GM18505 (cell line): Measurements from ENCODE around the gene PHOSPHO1.

Source experiments
- ATAC-seq: cut with Tn5 transposase; IDR thresholded peaks from one replicate; pipeline ENCODE4 v1.9.1; 2021; ENCODE audit not compliant: unreplicated experiment
- POLR2A ChIP-seq: IDR thresholded peaks from 4 replicates; pipeline ENCODE4 v1.6.1; 2011; ENCODE audit warnings: borderline replicate concordance; ENCODE audit not compliant: insufficient read depth, insufficient read length; ENCODE audit errors: extremely low read depth

Gene PHOSPHO1

DNA sequence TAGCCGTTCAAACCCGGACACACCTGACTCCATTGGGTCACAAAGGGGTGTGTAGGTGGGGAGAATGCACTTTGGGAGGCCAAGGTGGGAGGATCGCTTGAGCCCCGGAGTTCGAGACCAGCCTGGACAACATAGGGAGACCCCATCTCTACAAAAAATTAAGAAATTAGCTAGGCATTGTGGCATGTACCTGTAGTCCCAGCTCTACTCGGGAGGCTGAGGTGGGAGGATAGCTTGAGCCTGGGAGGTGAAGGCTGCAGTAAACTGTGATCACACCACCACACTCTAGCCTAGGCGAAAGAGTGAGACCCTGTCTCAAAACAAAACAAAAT lies 942 bp upstream of the PHOSPHO1 start:
- TF ChIP-seq POLR2A: no peak
- no peak for ATAC-seq

DNA sequence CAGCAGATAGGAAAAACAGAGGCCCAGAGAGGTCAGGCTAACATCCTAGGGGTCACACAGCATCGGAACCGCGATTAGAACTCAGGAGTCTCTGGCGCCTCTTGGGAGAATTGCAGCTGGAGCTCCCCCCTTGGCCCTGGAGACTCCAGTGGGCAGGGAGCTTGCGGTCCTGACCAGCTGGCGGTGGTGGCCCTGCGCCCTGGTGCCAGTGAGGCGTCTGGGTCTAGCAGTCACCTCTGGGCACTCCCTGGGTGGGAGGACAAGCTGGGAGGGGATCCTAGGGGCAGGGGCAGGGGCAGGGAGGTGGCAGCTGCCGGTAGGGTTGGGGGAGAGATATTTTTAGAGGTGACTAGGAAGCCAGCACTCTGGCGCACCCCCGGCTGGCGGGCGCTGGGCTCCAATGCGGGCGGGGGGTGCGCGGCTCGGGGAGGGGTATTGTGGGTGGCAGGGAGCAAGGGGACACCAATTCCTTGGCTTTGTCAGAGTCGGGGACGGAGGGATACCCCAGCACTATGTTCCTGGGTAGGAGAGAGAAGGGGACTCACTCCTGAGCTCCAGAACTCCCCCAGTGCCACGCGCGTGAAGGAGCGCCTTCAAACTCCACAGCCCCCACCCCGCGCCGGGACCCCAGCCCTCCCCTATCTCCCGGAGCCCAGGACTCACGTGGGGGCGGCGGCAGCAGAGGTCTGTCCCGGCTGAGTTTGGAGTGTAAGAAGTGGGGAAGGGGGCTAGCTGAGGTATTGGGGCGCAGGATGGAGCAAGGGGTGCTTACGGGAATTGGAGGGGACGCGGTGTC lies 584 bp downstream of the PHOSPHO1 start:
- no peak for ATAC-seq
- TF ChIP-seq POLR2A: peak; percentile 36

DNA sequence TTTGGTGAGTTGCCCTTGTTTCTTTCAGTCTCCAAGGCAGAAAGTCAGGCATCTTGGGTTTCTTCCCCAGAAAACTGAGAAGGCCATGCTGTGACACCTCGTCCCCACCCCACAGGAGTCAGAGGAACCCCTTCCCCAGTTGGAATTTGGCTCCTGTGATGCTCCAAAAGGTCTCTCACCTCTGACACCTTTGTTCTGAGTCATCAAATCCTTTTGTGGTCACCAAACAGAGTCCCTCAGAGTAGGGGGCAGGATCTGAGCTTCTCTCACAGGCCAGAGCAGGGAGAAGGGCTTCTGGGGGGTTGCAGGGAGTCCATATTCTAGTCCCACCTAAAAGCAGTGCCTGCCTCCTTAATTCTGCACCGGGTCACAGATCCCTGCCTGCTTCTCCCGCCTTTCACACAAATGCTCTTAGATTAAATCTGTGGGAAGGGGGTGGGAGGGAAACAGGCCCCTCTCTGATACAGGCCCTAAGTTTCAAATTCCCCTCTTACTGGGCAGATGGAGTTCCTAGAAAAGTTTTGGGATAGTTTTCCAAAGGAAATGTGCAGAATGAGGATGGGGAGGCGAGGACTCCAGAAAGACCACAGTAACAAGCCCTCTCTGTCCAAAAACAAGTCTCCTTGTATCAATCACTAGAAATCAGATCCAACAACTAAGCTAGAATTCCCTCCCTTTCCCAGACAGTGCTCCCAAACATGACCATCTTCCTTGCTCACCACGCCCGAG lies 1.3 kb downstream of the PHOSPHO1 start:
- no peak for ATAC-seq

DNA sequence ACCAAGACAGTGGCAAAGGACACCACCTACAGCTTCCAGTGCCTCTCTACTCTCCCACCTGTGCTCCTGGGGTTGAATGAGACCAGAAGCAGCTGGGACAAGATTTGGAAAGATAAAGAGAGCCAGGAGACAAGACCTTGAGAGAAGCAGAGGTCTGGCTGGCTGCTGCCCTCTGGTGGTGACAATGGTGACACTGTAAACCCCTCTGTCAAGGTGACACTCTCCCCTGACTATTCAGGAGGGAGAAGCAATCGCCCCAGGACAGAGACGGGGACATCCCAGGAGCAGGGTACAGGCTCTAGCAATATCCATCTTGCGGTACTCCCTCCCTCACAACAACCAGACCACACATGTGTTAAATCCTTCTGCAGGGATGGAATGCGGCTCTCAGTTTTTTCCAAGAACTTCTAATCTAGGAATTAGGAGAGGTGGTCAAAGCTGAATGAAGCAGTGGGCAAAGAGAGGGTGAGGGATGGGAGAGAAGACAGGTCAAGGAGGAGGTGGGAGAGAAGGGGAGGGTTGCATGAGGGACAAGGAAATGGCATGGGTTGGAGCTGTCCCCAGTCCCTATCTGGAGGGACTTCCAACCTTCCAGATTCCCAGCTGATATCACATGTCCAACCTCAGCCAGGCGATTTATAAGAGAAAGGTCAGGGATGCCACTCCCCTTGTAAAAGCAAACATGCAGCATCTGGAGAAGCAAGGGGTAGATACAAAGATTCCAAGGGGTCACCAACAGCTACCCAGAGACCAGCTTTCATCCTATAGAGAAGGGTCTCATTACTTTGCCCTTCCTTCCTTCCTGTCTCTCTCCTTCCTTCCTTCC lies 2.9 kb downstream of the PHOSPHO1 start:
- TF ChIP-seq POLR2A: no peak
- ATAC-seq: no peak

More for the DNA sequence above, 1.3 kb downstream of the PHOSPHO1 start:
- TF ChIP-seq POLR2A: no peak

DNA sequence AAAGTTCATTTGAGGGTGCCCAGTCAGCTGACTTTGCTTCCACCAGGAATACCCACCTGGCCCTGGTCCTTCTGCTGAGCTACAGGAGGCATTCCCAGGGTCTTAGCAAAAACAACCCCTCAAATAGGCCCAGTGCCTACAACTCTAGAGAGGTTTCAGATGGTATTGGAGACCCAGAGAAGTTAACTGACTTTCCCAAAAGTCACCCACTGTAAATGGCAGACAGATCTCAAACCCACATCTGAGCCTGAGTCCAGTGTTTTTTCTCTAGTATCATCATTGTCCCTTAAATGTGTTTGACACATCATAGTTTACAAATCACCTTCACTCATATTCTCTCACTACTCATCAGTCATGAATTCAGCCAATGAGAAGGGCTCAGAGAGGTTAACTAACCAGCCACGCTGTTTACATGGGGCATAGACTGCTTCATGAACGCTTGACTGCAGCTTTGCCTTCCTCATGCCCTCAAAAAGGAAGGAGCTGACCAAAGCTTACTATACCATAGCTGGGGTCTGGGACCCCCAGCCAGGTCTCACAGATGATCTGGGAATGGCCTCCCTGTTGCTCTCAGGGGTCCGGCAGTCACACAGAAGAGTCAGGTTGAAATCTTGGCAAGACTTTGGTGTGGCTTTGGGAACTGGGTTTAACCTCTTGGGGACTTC lies 3.7 kb downstream of the PHOSPHO1 start:
- no peak for TF ChIP-seq POLR2A
- ATAC-seq: no peak

DNA sequence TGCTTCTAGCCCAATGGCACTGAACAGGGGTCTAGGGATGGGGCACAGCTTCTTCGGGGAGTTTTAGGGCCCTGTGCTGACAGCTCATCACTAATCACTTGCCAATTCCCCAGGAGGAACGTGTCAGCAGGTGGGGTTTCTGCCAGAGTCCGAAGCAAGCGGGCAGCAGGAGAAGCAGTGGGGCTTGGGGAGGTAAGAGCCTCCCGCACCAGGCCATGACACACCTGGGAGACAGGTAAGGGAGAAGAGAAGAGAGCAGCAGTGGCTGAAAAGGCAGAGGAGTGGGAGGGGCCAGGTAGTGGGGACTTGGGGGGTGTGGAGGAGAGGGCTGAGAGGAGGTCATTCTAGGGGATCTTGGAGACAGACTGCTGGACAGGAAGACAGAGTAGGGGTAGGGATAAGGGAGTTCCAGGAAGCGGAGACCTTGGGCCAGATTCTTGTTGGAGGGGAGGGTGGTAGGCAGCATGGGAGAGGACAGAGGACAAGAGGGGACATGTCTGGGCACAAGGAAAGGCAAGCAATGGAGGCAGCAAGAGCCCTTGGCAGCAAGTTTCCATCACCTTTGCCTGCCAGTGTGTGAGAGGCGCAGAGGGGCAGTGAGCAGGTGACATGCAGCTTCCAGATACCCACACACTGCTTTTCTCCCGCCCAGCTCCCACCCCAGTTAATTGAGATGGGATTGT lies 4.9 kb downstream of the PHOSPHO1 start:
- ATAC-seq: no peak
- no peak for TF ChIP-seq POLR2A

DNA sequence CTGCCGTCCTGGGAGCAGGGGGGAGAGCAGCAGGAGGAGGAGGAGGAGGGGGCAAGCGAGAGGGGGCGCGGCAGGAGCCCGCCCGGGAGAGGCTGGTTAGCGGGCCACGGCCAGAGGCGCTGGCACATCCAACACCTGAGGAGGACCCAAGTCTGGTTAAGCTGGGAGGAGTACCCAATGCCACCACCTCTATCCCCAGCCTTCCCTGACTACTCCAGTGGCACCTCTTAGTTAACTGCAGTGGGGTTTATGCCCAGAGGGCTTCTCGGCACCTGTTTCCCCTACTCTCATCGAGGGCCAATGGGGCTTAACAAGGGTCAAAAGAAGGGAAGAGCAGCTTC lies 5.6 kb downstream of the PHOSPHO1 start:
- ATAC-seq: no peak

DNA sequence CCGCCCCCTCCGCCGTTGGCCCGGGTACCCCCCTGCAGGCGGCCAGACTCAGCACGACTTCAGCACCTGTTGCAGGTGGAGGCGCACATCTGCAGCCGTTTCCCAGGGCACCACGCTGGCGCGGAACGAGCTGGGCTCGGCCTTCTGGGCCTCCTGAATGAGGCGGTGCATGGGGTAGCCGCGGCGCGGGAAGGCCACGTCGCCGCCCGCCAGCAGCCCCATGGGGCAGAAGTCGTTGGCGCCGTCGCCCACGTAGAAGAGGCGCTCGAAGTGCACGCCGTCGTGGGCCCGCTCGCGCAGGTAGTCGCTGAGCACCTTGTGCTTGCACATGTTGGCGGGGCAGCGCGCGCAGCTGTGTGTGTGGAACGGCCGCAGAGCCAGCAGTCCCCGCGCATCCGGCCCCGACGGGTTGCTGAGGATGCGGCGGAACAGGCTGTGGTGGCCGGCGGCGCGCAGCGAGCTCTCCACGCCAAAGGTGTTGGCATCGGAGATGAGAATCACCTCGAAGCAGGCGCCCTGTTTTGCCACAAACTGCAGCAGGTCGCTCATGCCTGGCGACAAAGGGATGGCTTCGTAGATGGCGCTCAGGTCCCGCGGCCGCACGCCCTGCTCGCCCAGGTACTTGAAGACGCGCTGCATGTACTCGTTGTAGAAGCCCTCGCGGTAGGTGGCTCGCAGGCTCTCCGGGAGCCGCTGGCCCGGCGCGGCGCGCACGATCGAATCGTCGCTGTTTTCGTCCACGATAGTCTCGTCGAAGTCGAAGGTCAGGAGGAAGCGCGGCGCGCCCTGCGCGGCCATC lies 6.2 kb downstream of the PHOSPHO1 start:
- TF ChIP-seq POLR2A: peak; percentile 12

More for the DNA sequence above, 5.6 kb downstream of the PHOSPHO1 start:
- TF ChIP-seq POLR2A: no peak

DNA sequence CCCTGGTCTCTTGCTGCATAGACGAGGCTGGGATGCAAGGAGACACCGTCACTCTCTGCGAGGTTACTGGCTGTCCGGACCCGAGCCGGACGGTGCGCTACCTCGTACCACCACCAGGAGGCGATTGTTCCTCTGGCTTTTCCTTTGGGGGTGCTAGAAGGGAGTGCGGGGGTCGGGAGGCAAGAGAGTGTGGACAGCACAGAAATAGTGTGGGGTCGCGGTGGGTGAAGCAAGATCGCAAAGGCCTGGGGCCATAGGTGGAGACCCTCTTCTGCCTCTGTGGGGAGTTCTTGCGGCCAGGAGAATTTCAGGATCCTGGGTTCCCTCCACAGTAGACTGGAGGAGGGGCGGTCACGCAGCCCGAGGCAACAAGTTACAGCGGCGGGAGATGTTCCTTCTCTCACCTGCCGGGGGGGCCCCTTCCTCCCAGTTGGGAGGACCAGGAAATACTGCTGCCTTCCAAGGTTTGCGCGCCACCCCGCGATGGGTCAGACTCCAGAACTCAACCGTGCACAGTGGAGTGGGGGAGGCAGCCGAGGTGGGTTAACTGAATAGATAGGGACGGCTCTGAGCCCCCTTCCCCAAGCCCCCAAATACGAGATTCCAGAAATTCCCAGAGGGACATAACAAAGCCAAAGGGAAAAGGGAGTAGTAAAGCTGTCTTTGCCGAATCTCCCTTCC lies 6.9 kb downstream of the PHOSPHO1 start:
- ATAC-seq: no peak
- peak; percentile 10 for TF ChIP-seq POLR2A

More for the DNA sequence above, 6.2 kb downstream of the PHOSPHO1 start:
- ATAC-seq: no peak

DNA sequence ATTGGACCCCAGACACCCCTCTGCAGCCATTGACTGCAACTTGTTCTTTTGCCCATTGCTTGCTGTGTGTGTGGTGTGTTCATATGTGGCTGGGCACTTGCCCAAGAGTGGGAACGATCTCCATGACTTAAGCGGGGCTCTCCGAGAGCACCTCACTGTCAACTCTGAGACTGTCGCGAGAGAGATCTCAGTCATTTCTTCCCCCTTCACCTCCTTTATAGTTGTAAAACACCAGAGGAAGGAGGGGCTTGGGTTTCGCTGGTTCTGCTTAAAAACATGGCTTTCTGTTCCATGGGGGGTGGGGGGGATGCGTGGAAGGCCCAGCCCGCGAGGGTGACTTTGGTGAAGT lies 7.4 kb downstream of the PHOSPHO1 start:
- peak; percentile 7 for TF ChIP-seq POLR2A
- no peak for ATAC-seq

DNA sequence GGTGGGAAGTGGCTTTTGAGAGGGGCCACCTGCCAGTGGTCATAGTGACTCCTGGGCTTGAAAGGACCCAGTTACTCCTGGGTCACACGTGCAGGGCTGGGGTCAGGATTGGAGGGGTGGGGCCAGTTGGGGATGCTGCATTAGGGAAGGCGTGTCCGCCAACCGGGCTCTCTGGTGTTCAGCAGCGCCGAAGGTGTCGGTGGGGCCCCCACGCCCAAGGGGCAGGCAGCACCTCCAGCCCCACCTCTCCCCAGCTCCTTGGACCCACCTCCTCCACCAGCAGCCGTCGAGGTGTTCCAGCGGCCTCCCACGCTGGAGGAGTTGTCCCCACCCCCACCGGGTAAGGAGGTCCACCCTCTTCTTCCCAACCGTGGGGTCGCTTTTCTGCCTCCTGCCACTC lies 10.6 kb downstream of the PHOSPHO1 start:
- ATAC-seq: no peak
- TF ChIP-seq POLR2A: no peak
